NCI-H1436 (cell line): Measurements from ENCODE around the gene MALT1.
"Not testable (repeated sequence)": the region's sequence is repeated elsewhere in the genome, so short reads cannot be mapped to it uniquely, and the experiment has no call there.

Experiments used
- DNase-seq: peaks from one replicate; lab custom pipeline; 2025; lab: John Stamatoyannopoulos, UW

The MALT1 gene

GRCh38 chr18:58671111-58671631 is at the start of gene MALT1:
Gene MALT1 (plus strand): TSS chr18:58671465. CDS start chr18:58671644, 179 bp downstream.
- peak; percentile 88 for DNase-seq

- DNase-seq, result no peak
Measured at GRCh38 chr18:58624011-58624410, 47.3 kb upstream of the MALT1 start.

DNA sequence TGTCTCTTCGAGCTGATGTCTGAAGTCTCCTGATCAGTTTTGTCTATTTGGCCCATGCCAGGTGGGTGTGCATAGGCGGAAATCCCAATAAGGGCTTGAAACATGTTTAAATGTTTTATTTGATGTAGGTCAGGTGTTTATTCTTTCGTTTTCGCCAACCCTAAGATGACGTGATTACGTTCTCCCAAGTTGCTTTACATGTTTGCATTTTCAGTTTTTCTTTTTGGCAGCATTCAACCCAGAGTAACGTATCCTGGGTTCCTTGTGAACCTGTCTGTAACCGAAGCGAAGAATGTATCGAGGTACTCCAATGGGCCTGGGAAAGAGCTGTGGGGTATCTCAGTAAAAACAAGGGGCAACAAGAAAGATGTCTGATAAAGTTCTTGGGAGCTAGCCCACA is 45.4 kb upstream of the MALT1 start:
- DNase-seq, result no peak

- no peak for DNase-seq
Measured at GRCh38 chr18:58630071-58630470, 41.2 kb upstream of the MALT1 start.

DNA sequence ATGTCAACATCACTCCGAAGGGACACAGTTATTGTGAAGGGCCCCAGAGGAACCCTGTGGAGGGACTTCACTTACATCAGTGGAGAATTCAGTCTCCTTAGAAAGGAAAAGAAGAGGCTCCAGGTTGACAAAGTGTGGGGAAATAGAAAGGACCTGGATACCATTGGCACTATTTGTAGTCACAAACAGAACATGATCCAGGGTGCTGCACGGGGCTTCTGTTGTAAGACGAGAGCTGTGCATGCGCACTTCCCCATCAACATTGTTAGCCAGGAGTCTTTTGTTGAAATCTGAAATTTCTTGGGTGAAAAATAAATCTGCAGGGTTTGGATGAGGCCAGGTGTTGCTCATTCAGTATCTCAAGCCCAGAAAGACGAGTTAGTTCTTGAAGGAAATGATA is 40.0 kb upstream of the MALT1 start:
- no peak for DNase-seq

DNA sequence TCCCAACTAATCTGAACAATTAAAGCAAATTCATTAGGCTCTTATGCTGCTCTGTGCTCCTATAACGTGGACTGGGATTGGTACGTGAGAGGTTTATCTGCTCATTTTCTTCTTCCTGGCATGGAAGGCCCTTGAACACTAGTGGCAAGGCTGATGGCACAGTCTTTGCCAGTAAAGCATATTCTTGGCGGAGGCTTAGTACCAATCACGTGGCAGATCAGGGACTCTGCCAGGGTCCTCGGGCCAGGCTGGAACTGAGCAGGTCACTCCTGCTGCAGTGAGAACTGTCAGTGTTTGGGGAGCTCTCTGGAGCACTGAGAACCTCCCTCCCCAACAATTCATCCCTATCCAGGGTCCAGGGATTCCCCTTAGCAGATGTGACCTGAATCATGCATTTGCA is 38.7 kb upstream of the MALT1 start:
- DNase-seq, result no peak

- DNase-seq, result no peak
Measured at GRCh38 chr18:58633874-58634273, 37.4 kb upstream of the MALT1 start.

DNA sequence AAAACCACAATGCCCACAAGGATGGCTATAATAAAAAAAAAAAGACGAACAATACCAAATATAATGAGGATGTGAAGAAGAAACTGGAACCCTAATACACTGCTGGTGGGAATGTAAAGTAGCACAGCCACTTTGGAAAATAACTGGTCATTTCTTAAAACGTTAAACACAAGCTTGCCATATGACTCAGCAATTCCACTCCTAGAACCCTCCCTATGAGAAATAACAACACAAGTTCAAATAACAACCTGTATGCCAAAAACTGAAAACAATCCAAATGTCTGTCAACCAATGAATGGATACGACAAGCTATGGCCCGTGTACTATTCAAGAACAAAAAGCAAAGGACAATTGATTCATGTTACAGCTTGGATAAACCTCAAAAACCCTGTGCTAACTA is 35.4 kb upstream of the MALT1 start:
- no peak for DNase-seq

- no peak for DNase-seq
Measured at GRCh38 chr18:58637197-58637596, 34.1 kb upstream of the MALT1 start.

DNA sequence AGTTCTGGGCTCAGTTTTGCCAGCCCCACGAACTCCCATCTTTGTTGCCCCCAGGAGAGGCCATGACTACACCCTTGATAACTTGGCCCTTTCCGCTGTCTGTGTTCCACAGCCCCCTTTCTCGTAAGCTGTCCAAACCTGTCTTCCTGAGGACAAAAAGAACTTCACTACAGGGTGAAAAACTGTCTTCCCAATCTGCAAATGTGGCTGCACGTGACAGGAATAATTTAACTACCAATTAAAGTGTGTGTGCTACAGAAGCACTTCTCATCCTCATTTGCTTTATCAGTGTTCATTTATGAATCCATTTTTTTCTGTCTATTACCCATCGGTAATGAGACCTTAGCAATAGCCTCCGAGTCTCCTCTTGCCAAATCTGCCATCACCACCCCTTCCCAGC is 33.3 kb upstream of the MALT1 start:
- no peak for DNase-seq

DNA sequence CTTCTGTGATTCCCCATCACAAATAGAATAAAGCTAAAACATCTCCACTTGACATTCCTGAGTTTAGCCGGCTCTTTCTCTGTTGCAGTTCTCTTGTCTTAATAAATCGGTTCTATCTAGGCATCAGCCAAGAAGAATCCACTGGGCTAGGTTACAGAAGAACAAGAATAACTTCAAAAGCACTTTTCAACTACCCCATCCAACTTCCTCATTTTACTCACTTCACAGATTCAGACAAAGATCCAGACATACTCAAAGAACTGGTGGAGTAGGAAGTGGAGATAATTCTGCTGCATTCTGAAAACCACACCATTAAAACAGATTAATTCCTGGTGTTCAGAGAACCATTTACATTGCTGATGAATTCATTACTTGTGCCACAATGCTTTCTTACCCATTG is 32.8 kb upstream of the MALT1 start:
- no peak for DNase-seq

- no peak for DNase-seq
Measured at GRCh38 chr18:58639237-58639636, 32.0 kb upstream of the MALT1 start.

GRCh38 chr18:58639751-58640427 is 31.4 kb upstream of the MALT1 start:
- no peak for DNase-seq

DNA sequence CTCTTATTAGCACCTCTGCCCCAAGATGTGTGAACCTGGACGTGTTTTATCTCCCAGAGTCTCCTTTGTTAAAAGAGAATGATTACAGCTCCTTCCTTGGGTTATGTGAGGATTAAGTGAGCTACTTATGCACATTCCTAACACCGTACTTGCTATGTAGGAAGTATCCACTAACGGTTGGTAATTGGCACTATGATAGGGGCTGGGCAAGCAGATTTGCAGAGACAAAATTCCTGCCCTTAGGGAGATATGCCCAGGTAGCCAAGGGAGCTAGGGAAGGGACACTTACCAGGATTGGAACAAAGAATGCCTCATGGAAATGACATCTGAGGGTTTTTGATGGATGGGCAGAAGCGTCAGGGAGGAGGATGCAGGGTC is 30.8 kb upstream of the MALT1 start:
- no peak for DNase-seq

- no peak for DNase-seq
Measured at GRCh38 chr18:58640891-58641610, 30.2 kb upstream of the MALT1 start.

GRCh38 chr18:58643557-58643956 is 27.7 kb upstream of the MALT1 start:
- DNase-seq, result not testable (repeated sequence)

GRCh38 chr18:58645398-58645797 is 25.9 kb upstream of the MALT1 start:
- DNase-seq, result no peak

DNA sequence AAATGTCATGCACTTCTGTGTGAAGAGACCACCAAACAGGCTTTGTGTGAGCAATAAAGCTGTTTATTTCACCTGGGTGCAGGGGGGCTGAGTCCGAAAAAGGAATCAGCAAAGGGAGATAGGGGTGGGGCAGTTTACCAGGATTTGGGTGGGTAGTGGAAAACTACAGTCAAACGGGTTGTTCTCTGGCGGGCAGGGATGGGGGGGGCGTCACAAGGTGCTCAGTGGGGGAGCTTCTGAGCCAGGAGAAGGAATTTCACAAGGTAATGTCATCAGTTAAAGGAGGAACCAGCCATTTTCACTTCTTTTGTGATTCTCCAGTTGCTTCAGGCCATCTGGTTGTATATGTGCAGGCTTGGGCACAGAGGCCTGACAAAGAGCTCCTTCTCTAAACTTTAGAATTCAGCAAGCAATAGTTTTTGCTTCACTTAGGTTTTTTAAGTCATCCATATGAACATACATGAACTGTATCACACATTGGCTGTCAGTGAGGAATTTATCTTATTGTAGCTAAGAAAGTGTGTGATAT is 24.9 kb upstream of the MALT1 start:
- DNase-seq, result no peak

- DNase-seq, result no peak
Measured at GRCh38 chr18:58649966-58650816, 21.1 kb upstream of the MALT1 start.

GRCh38 chr18:58650830-58651229 is 20.4 kb upstream of the MALT1 start:
- not testable (repeated sequence) for DNase-seq

DNA sequence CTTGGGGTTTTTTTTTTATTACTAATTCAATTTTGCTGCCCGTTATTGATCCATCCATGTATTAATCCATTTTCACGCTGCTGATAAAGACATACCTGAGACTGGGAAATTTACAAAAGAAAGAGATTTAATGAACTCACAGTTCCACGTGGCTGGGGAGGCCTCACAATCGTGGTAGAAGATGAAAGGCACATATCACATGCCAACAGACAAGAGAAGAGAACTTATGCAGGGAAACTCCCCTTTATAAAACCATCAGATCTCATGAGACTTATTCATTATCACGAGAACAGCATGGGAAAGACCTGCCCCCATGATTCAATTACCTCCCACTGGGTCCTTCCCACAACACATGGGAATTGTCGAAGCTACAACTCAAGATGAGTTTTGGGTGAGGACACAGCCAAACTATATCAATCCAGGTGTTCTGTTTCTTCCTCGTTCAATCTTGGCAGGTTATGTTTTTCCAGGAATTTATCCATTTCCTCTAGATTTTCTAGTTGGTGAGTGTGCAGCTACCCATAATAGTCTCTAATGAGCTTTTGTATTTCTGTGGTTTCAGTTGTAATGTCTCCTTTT is 18.0 kb upstream of the MALT1 start:
- DNase-seq, result not testable (repeated sequence)
